ENCODE measurements around the gene CCN5. TPM values are rescaled to one million over a fixed set of nuclear protein-coding genes. Genes with fewer than 3 reads are reported as not detected.
A peak's percentile ranks its signal among the peaks of the same experiment; 100 is the strongest.

The CCN5 gene
- total RNA-seq, 1 donor from 2014 or later: not detected

DNA sequence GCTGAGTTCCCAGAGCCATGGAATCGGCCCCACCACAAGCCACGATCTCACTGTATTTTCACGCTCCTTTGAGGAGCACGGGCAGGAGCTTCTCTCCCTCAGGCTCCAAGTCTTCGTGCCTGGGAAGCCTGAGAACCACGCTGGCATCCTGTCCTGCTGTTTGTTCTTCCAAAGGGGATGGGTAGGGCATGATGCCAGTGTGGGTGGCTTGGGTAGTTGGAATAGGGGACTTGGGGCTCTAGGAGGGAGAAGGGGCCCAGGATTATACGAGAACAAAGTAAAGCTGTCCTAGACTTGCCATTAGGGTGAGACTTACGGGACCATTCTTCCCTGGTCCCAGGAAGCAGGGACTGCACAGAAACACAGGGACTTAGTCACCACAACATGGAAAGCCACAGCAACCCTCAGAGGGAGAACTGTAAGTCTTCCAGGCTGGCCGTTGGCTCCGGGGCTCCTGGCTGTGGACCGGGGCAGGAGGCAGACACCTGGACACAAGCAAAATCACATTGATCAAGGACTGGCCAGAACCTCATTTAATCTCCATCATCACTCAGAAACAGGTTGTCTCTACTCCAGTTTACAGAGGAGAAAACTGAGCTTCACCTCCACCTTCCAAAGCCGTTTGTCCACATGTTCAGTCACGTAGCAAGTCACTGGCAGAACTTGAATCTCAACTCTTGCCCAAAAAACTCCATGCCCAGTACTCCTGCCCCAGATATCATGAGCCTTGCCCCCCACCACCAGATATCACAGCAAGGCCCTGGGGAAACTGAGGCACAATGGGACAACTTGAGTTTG, 1.3 kb downstream of the CCN5 start:
- no peak for DNase-seq (ENCODE audit: low spot score)
- Mint-ChIP-seq H3K4me3 (ENCODE audit: unreplicated experiment) (no peak overlapping the region), H3K27ac (ENCODE audit: unreplicated experiment) (no peak overlapping the region), H3K4me1 (ENCODE audit: unreplicated experiment) (no peaks in the 10 kb centered on the region), H3K27me3 (ENCODE audit: unreplicated experiment) (peaks cover 3% of the 10 kb centered on the region), H3K9me3 (ENCODE audit: unreplicated experiment) (no peaks in the 10 kb centered on the region), H3K36me3 (ENCODE audit: low read depth, unreplicated experiment) (no peaks in the 10 kb centered on the region)
- TF ChIP-seq, protein P1, sequence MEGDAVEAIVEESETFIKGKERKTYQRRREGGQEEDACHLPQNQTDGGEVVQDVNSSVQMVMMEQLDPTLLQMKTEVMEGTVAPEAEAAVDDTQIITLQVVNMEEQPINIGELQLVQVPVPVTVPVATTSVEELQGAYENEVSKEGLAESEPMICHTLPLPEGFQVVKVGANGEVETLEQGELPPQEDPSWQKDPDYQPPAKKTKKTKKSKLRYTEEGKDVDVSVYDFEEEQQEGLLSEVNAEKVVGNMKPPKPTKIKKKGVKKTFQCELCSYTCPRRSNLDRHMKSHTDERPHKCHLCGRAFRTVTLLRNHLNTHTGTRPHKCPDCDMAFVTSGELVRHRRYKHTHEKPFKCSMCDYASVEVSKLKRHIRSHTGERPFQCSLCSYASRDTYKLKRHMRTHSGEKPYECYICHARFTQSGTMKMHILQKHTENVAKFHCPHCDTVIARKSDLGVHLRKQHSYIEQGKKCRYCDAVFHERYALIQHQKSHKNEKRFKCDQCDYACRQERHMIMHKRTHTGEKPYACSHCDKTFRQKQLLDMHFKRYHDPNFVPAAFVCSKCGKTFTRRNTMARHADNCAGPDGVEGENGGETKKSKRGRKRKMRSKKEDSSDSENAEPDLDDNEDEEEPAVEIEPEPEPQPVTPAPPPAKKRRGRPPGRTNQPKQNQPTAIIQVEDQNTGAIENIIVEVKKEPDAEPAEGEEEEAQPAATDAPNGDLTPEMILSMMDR (IDR thresholded peaks at IDR 0.05; ENCODE audit: unreplicated experiment): no peak

DNA sequence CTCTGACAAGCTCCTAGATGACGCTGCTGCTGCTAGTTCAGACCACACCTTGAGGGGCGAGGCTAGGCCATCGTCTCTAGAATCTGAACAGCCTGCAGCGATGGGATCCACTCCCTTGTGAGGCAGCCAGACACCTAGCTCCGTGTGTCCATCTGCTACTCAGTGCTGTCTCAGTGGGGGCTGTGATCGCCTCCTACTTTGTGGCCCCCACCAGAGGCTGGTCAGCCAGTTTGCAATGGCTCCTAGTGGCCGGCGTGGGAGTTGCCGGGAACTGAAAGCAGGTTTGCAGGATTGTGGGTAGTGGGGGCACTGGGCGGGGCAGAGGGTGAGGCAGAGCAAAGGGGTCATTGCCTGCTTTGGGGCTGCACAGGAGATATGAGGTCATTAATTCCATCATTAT, 2.8 kb downstream of the CCN5 start:
- H3K4me3 Mint-ChIP-seq (ENCODE audit: unreplicated experiment): no peak overlapping the region
- TF ChIP-seq, protein P1 (IDR thresholded peaks at IDR 0.05; ENCODE audit: unreplicated experiment): peak; percentile 43
- peaks cover 6% of the 10 kb centered on the region for H3K27me3 Mint-ChIP-seq (ENCODE audit: unreplicated experiment)
- DNase-seq (ENCODE audit: low spot score): peak; percentile 20
- no peak overlapping the region for H3K27ac Mint-ChIP-seq (ENCODE audit: unreplicated experiment)
- no peaks in the 10 kb centered on the region for H3K4me1 Mint-ChIP-seq (ENCODE audit: unreplicated experiment)
- H3K36me3 Mint-ChIP-seq (ENCODE audit: low read depth, unreplicated experiment): no peaks in the 10 kb centered on the region
- H3K9me3 Mint-ChIP-seq (ENCODE audit: unreplicated experiment): no peaks in the 10 kb centered on the region

GRCh38 chr20:44719841-44720240, 4.7 kb downstream of the CCN5 start:
- Mint-ChIP-seq H3K4me3 (ENCODE audit: unreplicated experiment) (no peak overlapping the region), H3K4me1 (ENCODE audit: unreplicated experiment) (no peaks in the 10 kb centered on the region), H3K27ac (ENCODE audit: unreplicated experiment) (no peak overlapping the region), H3K27me3 (ENCODE audit: unreplicated experiment) (peaks cover 6% of the 10 kb centered on the region), H3K9me3 (ENCODE audit: unreplicated experiment) (no peaks in the 10 kb centered on the region), H3K36me3 (ENCODE audit: low read depth, unreplicated experiment) (no peaks in the 10 kb centered on the region)
- TF ChIP-seq, protein P1 (IDR thresholded peaks at IDR 0.05; ENCODE audit: unreplicated experiment): no peak
- no peak for DNase-seq (ENCODE audit: low spot score)

DNA sequence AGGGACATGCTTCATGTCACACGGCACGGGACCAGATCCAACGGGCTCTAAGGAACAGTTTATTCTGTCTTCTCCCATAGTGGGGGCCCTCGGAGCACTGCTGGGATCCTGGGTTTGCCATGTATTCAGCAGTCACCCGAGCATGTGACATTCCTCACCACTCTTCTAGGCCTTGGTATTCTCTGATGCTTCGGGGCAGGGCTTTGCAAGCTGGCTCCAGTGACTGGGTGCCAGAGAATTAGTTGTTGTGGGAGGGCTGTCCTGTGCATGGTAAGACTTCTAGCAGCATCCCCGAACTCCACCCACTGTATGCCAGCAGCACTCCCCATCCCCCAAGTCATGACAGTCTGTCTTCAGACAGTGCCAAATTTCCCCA, 5.4 kb downstream of the CCN5 start:
- no peak for DNase-seq (ENCODE audit: low spot score)

More for the DNA sequence above, 5.4 kb downstream of the CCN5 start:
- no peaks in the 10 kb centered on the region for H3K4me1 Mint-ChIP-seq (ENCODE audit: unreplicated experiment)
- no peaks in the 10 kb centered on the region for H3K9me3 Mint-ChIP-seq (ENCODE audit: unreplicated experiment)
- H3K36me3 Mint-ChIP-seq (ENCODE audit: low read depth, unreplicated experiment): no peaks in the 10 kb centered on the region
- no peak overlapping the region for H3K4me3 Mint-ChIP-seq (ENCODE audit: unreplicated experiment)
- peaks cover 6% of the 10 kb centered on the region for H3K27me3 Mint-ChIP-seq (ENCODE audit: unreplicated experiment)
- TF ChIP-seq, protein P1 (IDR thresholded peaks at IDR 0.05; ENCODE audit: unreplicated experiment): no peak
- H3K27ac Mint-ChIP-seq (ENCODE audit: unreplicated experiment): no peak overlapping the region

All from endothelial cell (in vitro differentiated cells).